ENCODE data around the gene CBFB.

Gene CBFB

DNA sequence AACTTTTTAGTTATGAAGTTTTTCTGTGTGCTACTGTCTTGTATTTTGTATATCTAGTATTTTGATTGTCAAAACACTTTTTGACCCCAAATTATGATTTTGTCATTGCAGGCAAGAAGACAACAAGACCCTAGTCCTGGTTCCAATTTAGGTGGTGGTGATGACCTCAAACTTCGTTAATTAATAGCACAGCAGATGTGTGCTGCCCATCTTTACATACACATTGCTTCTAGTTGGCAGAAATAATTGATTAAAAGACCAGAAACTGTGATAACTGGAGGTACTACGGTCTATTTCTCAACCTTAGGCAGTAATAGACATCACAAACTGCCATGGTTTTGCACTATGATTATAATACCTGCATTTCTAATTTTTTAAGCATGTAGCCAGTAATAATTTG, 69.7 kb downstream of the CBFB start:
- in situ Hi-C loops (cut with HindIII; ENCODE audit: low sequenced_read_pairs): no loop called here
- no peak for DNase-seq (ENCODE audit: low read depth, low spot score)
- TF ChIP-seq, protein P1, sequence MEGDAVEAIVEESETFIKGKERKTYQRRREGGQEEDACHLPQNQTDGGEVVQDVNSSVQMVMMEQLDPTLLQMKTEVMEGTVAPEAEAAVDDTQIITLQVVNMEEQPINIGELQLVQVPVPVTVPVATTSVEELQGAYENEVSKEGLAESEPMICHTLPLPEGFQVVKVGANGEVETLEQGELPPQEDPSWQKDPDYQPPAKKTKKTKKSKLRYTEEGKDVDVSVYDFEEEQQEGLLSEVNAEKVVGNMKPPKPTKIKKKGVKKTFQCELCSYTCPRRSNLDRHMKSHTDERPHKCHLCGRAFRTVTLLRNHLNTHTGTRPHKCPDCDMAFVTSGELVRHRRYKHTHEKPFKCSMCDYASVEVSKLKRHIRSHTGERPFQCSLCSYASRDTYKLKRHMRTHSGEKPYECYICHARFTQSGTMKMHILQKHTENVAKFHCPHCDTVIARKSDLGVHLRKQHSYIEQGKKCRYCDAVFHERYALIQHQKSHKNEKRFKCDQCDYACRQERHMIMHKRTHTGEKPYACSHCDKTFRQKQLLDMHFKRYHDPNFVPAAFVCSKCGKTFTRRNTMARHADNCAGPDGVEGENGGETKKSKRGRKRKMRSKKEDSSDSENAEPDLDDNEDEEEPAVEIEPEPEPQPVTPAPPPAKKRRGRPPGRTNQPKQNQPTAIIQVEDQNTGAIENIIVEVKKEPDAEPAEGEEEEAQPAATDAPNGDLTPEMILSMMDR (IDR thresholded peaks at IDR 0.05; ENCODE audit: low read depth, low read length): no peak
- no peak overlapping the region for H3K4me3 ChIP-seq (ENCODE audit: low read depth, low read length)

DNA sequence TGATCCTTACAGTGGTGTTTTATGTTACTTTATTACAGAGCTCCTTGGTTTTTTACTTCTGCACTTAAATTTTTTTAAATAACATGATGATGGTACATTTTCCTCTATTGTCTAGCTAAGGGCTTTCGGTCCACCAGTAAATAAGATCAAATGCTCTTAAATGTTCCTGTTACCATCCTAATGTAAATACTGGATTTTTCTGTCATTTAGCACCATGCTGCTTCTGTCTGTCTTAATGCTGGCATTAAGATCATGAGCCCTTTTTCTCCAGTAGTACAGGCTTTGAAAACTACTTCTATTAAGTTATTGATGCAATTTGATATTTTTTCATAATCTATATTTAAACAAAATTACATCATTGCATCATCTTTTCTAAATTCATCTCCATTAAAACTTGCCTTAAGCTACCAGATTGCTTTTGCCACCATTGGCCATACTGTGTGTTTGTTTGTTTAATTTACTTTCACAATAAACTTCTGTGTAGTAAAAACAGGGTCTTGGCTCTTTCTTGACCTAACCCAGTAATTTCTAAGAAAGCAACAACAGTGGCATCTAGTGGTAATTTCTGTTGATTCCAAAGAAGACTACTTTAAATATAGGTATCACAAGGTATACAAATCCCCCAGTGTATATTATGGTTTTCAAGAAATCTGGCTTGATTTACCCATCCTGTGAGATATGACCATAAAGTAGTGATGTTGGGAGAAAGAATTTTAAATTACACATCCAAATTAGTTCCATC, 71.8 kb downstream of the CBFB start:
- H3K4me3 ChIP-seq (ENCODE audit: low read depth, low read length): no peak overlapping the region
- in situ Hi-C loops (cut with HindIII; ENCODE audit: low sequenced_read_pairs): no loop called here
- peak; percentile 65 for DNase-seq (ENCODE audit: low read depth, low spot score)
- TF ChIP-seq, protein P1 (IDR thresholded peaks at IDR 0.05; ENCODE audit: low read depth, low read length): peak; percentile 22

DNA sequence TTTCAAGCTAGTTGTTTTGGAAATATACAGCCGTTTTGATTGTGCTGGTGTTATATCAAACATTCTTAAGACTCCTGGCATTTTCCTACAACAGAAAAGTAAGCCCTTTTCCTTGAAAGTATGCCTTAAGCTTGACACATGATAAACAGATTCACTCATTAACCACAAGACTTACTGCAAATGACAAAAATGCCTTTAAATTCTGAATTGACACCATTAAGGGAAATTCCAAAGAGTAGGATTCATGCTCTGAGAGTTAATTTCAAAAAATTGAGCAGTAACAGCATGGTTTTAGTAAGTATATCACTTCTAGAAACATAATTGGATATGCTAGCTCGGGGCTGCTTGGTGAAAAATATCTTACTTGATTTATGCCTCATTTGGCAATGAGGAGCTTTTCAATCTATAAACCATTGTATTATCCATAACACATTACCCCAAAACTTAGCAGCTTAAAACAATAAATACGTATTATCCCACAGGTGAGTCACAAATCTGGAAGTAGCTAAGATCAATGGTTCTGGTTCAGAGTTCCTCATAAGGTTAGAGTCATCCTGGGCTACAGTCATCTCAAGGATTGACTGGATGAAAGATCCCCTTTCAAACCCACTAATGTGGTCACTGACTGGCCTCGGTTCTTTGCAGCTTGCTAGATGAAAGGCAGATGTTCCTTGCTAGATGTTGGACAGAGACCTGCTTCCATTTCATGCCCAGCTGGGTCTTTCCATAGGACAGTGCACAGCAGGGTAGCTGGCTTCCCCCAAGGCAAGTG, 72.5 kb downstream of the CBFB start:
- in situ Hi-C loops (cut with HindIII; ENCODE audit: low sequenced_read_pairs): no loop called here

DNA sequence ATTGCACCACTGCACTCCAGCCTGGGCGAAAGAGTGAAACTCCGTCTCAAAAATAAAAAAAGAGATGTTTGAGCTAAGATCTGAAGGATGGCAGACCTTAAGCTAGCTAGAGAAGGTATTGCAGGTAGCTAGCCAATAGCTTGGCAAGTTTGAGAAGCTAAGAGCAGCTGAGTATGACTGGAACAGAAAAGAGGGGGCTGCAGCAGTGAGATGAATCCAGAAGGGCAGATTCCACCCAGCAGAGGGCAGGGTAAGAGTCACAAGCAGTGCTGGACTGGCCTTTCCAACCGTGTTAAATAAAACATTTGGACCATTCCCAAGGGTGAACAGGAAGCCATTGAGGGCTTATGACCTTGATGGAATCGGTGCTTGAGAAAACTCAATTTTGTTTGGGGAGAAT, 75.1 kb downstream of the CBFB start:
- peak; percentile 37 for DNase-seq (ENCODE audit: low read depth, low spot score)
- TF ChIP-seq, protein P1 (IDR thresholded peaks at IDR 0.05; ENCODE audit: low read depth, low read length): peak; percentile 44
- in situ Hi-C loops (cut with HindIII; ENCODE audit: low sequenced_read_pairs): no loop called here
- no peak overlapping the region for H3K4me3 ChIP-seq (ENCODE audit: low read depth, low read length)

More for the DNA sequence above, 72.5 kb downstream of the CBFB start:
- DNase-seq (ENCODE audit: low read depth, low spot score): peak; percentile 22
- TF ChIP-seq, protein P1 (IDR thresholded peaks at IDR 0.05; ENCODE audit: low read depth, low read length): no peak
- H3K4me3 ChIP-seq (ENCODE audit: low read depth, low read length): no peak overlapping the region

DNA sequence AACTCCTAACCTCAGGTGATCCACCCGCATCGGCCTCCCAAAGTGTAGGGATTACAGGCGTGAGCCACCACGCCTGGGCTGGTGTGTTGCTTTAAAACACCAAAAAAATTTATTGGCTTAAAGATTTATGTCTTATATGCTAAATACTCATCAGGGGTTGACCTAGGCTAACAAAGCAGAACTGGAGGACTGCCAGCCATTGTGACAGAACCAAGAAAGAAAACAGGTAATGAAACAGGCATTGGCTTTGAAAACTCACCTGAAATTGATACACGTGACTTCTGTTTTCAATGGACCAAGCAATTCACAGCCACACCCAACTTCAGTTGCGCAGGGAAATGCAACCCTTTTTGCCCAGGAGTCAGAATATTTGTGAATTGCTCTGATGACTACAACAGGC, 75.9 kb downstream of the CBFB start:
- no peak overlapping the region for H3K4me3 ChIP-seq (ENCODE audit: low read depth, low read length)
- in situ Hi-C loops (cut with HindIII; ENCODE audit: low sequenced_read_pairs): no loop called here
- TF ChIP-seq, protein P1 (IDR thresholded peaks at IDR 0.05; ENCODE audit: low read depth, low read length): no peak
- DNase-seq (ENCODE audit: low read depth, low spot score): no peak

DNA sequence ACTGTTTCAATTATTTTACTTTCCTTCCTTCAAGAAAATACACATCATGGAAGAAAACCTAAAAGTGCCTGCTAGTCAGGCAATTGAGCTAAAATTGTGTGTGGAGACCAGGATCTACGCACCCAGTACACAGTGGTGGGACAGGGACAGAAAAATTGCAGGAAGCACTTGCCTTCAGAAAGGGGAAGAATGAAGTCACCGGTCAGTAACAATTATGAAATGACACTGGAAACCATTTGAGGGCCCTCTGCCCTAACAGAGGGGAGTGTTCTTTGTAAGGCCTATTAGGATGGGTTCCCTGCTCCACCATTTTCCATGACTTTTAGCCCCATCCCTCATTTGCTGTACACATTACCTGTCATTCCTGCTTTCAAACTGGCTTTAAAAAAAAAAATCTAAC, 76.3 kb downstream of the CBFB start:
- H3K4me3 ChIP-seq (ENCODE audit: low read depth, low read length): no peak overlapping the region
- TF ChIP-seq, protein P1 (IDR thresholded peaks at IDR 0.05; ENCODE audit: low read depth, low read length): no peak
- DNase-seq (ENCODE audit: low read depth, low spot score): no peak
- in situ Hi-C loops (cut with HindIII; ENCODE audit: low sequenced_read_pairs): no loop called here
